Adrenal gland (tissue), 12 donors: ENCODE measurements around the gene RHEB. TPM values are rescaled to one million over a fixed set of nuclear protein-coding genes. Genes with fewer than 3 reads are reported as not detected.

Source experiments
- DNase-seq, 7 donors: peaks; one replicate each; pipeline ENCODE4 v3.0.0-alpha.2; 2019 to 2020
- H3K27ac ChIP-seq, 5 donors: fragments of 200-600 bp; sonication (generic) in 4 of 5; 1 replicate in 3 of 5; 2 replicates in 2 of 5; pipeline versions ENCODE4 v1.5.1 to v1.8.0; 2016 to 2020; ENCODE audit warnings: mild to moderate bottlenecking in 1 of 5
- H3K27me3 ChIP-seq: fragments of 200-600 bp; 2 replicates; pipeline ENCODE4 v1.8.0; 2021
- H3K36me3 ChIP-seq, 2 donors: fragments of 200-600 bp; replicated peaks in 1 of 2; 1 replicate in 1 of 2; 2 replicates in 1 of 2; pipeline versions ENCODE4 v1.5.1 to v1.8.0; 2018 to 2022
- H3K4me1 ChIP-seq, 2 donors: fragments of 200-600 bp; replicated peaks in 1 of 2; 1 replicate in 1 of 2; 2 replicates in 1 of 2; pipeline versions ENCODE4 v1.5.1 to v1.8.0; 2018 to 2021
- H3K4me3 ChIP-seq, 4 donors: fragments of 200-600 bp; sonication (generic) in 3 of 4; one replicate each; pipeline ENCODE4 v1.5.1; 2016 to 2018
- H3K9me3 ChIP-seq, 3 donors: fragments of 200-600 bp; sonication (generic) in 1 of 3; replicated peaks in 1 of 3; 1 replicate in 2 of 3; 2 replicates in 1 of 3; pipeline versions ENCODE4 v1.5.1 to v1.8.0; 2016 to 2021
- POLR2A ChIP-seq, 2 donors: fragments of 450-650 bp; IDR thresholded peaks; one replicate each; pipeline ENCODE4 v1.6.1; 2017; ENCODE audit warnings: antibody characterized with exemption in 2 of 2, mild to moderate bottlenecking in 2 of 2, moderate library complexity in 1 of 2
- WGBS, 4 donors: extraction: QIAGEN DNeasy Blood & Tissue Kit in 2 of 4; methylation state at CpG; one replicate each; pipeline versions ENCODE4 v1.1.5 to v1.1.7; 2013 to 2017; 5-methylcytosine and 5-hydroxymethylcytosine counted together
- intact Hi-C, 2 donors: fragments of 100-400 bp; cut with DNase I; formaldehyde crosslinking; loops; one replicate each; pipeline versions ENCODE4 v1.14.1 to v1.15.0; 2022 to 2023
- polyA plus RNA-seq, 3 donors: library from polyadenylated mRNA; stranded (reverse); fragments of 200-250 nt in 2 of 3; fragments of 350-450 nt in 1 of 3; fragmentation: Illumina TruSeq in 1 of 3; extraction: RNeasy Lipid Tissue Mini Kit (QIAGEN cat#74804) in 1 of 3; gene quantifications; one replicate each; pipeline ENCODE4 v1.2.3, GENCODE V29; 2013 to 2014
- total RNA-seq, 9 donors: library from RNA; depleted of rRNA in 4 of 9; stranded (reverse); fragments of >200 nt in 4 of 9; fragments of 120-200 nt in 1 of 9; fragmentation: NEBNext Ultra II Directional in 1 of 9; extraction: Animal tissue kit (Norgen Biotek cat#: 25700) in 1 of 9; gene quantifications; one replicate each; pipeline versions ENCODE4 v1.1.0 to v1.2.4, GENCODE V29; 2013 to 2023
- TF ChIP-seq, protein P1 (sequence below), 6 experiments: fragments of 450-650 bp in 4 of 6; fragments of 200-600 bp in 2 of 6; sonication (generic) in 1 of 6; IDR thresholded peaks; 1 replicate in 5 of 6; 2 replicates in 1 of 6; pipeline versions ENCODE4 v1.5.1 to v1.8.0; 2016 to 2021; ENCODE audit warnings: antibody characterized with exemption in 6 of 6, mild to moderate bottlenecking in 2 of 6, moderate library complexity in 1 of 6
- donor health status: healthy with polysubstance abuse.
- donor health status: Bipolar disorder and iron deficiency.
- donor health status: DM: yes; HTN: yes; CAD: no.
- donor health status: DM: no; HTN: no; CAD: no.
- donor health status: DM: no; HTN: no; CAD: no.
- donor health status: DM: yes; HTN: yes; CAD: no.

The RHEB gene
- total and polyA plus RNA-seq, 12 donors: 66.3 to 309 (median 127) TPM

DNA sequence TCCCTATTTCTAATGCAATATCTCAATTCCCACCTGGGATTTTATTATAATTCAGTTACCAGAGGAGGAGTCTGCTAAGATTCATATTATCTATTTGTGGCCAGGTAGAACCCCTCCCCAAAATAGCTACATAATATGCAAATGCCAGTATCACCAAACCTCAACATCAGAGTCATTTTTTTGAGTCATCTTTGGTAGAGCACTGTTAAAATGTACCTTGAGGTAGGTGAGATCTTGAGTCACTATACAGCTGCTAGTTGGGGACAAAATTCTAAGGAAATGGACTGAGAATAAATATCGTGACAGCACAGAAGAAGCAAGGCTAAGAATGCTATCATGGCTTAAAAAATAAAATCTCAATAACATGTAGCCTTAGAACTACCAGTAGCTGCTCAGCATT, 75.1 kb downstream of the RHEB start:
- no peak overlapping the region for H3K27ac ChIP-seq
- no peak for DNase-seq
- WGBS, 4 donors: 76 to 89% (median 79%) methylated on average over 1 of the region's 1 CpG
- H3K27me3 ChIP-seq: peaks cover 5% of the 10 kb centered on the region
- no peak for TF ChIP-seq POLR2A (IDR thresholded peaks at IDR 0.05)
- TF ChIP-seq, protein P1, sequence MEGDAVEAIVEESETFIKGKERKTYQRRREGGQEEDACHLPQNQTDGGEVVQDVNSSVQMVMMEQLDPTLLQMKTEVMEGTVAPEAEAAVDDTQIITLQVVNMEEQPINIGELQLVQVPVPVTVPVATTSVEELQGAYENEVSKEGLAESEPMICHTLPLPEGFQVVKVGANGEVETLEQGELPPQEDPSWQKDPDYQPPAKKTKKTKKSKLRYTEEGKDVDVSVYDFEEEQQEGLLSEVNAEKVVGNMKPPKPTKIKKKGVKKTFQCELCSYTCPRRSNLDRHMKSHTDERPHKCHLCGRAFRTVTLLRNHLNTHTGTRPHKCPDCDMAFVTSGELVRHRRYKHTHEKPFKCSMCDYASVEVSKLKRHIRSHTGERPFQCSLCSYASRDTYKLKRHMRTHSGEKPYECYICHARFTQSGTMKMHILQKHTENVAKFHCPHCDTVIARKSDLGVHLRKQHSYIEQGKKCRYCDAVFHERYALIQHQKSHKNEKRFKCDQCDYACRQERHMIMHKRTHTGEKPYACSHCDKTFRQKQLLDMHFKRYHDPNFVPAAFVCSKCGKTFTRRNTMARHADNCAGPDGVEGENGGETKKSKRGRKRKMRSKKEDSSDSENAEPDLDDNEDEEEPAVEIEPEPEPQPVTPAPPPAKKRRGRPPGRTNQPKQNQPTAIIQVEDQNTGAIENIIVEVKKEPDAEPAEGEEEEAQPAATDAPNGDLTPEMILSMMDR (IDR thresholded peaks at IDR 0.05): no peak
- H3K9me3 ChIP-seq: no peaks in the 10 kb centered on the region
- intact Hi-C loops: loop anchor here in 1 of 2 donors (5.0 kb wide), 1 partner anchor 77 kb away; no protein-coding TSS in a partner anchor
- no peaks in the 10 kb centered on the region for H3K36me3 ChIP-seq
- no peak overlapping the region for H3K4me3 ChIP-seq
- H3K4me1 ChIP-seq: peaks cover 6 to 15% of the 10 kb centered on the region in 2 donors

- 79 to 87% (median 84%) methylated on average over 10 of the region's 10 CpGs for WGBS, 4 donors
- intact Hi-C loops: no loop called here
- H3K27ac ChIP-seq: no peak overlapping the region
- H3K9me3 ChIP-seq: no peaks in the 10 kb centered on the region
- H3K36me3 ChIP-seq: no peaks in the 10 kb centered on the region
- no peak for DNase-seq
- peaks cover 22% of the 10 kb centered on the region for H3K27me3 ChIP-seq
- no peak overlapping the region for H3K4me3 ChIP-seq
- H3K4me1 ChIP-seq: peaks cover 9 to 12% of the 10 kb centered on the region in 2 donors
- TF ChIP-seq, protein P1 (IDR thresholded peaks at IDR 0.05): no peak
- no peak for TF ChIP-seq POLR2A (IDR thresholded peaks at IDR 0.05)
These were observed 76.8 kb downstream of the RHEB start for GRCh38 chr7:151442776-151443496.

DNA sequence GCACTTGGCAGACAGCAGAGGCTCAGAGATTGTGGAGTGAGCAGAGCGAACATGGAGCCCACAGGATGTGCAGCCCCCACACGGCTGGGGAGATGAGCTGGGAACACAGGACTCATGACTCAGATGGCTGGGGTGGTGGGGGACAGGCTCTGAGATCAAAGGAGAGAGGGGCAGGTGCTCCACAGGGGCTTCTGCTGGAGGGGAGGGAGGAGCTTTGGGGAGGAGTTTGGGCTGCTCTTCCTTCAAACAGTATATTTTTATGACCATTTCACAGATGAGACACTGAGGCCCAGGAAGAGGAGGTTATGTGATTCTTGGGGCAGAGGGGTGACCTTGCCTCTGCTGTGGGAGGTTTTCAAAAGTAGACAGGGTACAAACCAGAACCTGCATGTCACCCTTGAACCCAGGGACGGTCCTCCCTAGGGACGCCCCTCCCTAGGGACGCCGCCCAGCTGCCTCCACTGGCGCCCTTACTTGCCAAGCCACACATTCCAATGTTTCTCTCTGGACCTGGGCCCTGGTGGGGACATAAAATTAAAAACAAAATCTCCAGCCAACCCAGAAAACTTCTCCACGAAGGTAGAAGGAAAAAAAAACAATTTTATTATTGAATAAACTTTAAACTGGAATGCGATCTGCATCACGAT, 78.8 kb downstream of the RHEB start:
- intact Hi-C loops: no loop called here
- H3K36me3 ChIP-seq: no peaks in the 10 kb centered on the region
- H3K27me3 ChIP-seq: peaks cover 23% of the 10 kb centered on the region
- DNase-seq: no peak
- WGBS, 4 donors: 63 to 68% (median 66%) methylated on average over 10 of the region's 10 CpGs
- no peaks in the 10 kb centered on the region for H3K9me3 ChIP-seq
- peak overlapping the region in 1 of 5 donors; percentile 69 for H3K27ac ChIP-seq
- H3K4me3 ChIP-seq: no peak overlapping the region
- peaks cover 9 to 12% of the 10 kb centered on the region in 2 donors for H3K4me1 ChIP-seq
- TF ChIP-seq, protein P1 (IDR thresholded peaks at IDR 0.05): no peak
- TF ChIP-seq POLR2A (IDR thresholded peaks at IDR 0.05): no peak

GRCh38 chr7:151439855-151440798, 79.6 kb downstream of the RHEB start, which contains the start of gene CRYGN:
TSS of gene CRYGN (minus strand) at chr7:151440141. CDS start at chr7:151439917, 224 bp downstream.
- DNase-seq: no peak
- H3K27me3 ChIP-seq: peaks cover 23% of the 10 kb centered on the region
- intact Hi-C loops: no loop called here

More at GRCh38 chr7:151439855-151440798, 79.6 kb downstream of the RHEB start, which contains the start of gene CRYGN:
- Histone ChIP-seq H3K4me1 (peaks cover 9 to 12% of the 10 kb centered on the region in 2 donors), H3K9me3 (no peaks in the 10 kb centered on the region), H3K36me3 (no peaks in the 10 kb centered on the region), H3K27ac (peak within 1 kb of the TSS in 1 of 5 donors; percentile 69), H3K4me3 (peak within 1 kb of the TSS in 1 of 4 donors; percentile 23)
- WGBS, 4 donors: 14 to 47% (median 29%) methylated on average over 12 to 51 of the region's 51 CpGs
- TF ChIP-seq, protein P1 (IDR thresholded peaks at IDR 0.05): no peak
- no peak for TF ChIP-seq POLR2A (IDR thresholded peaks at IDR 0.05)
